ENCODE data around the gene STAT5A.
"Not testable (repeated sequence)": the region's sequence is repeated elsewhere in the genome, so short reads cannot be mapped to it uniquely, and the experiment has no call there.

STAT5A gene

GRCh38 chr17:42286411-42287221 lies 1.7 kb upstream of the STAT5A start:
- DNase-seq, result no peak

GRCh38 chr17:42287305-42287976 lies 857 bp upstream of the STAT5A start:
- no peak for DNase-seq

- DNase-seq, result no peak
Measured at GRCh38 chr17:42288803-42289610, 709 bp downstream of the STAT5A start.

- DNase-seq, result no peak
Measured at GRCh38 chr17:42289611-42290181, 1.4 kb downstream of the STAT5A start.

GRCh38 chr17:42290577-42290976 lies 2.3 kb downstream of the STAT5A start:
- DNase-seq, result no peak

- no peak for DNase-seq
Measured at GRCh38 chr17:42291129-42291528, 2.8 kb downstream of the STAT5A start.

GRCh38 chr17:42294469-42295398 lies 6.4 kb downstream of the STAT5A start:
- no peak for DNase-seq

GRCh38 chr17:42296012-42296411 lies 7.7 kb downstream of the STAT5A start:
- no peak for DNase-seq

GRCh38 chr17:42297775-42298174 lies 9.5 kb downstream of the STAT5A start:
- not testable (repeated sequence) for DNase-seq

GRCh38 chr17:42299361-42299760 lies 11.1 kb downstream of the STAT5A start:
- DNase-seq, result not testable (repeated sequence)

GRCh38 chr17:42299913-42300312 lies 11.6 kb downstream of the STAT5A start:
- DNase-seq, result not testable (repeated sequence)

GRCh38 chr17:42301022-42301421 lies 12.7 kb downstream of the STAT5A start:
- no peak for DNase-seq

GRCh38 chr17:42303694-42304093 lies 15.4 kb downstream of the STAT5A start:
- no peak for DNase-seq

GRCh38 chr17:42304187-42305030 lies 16.1 kb downstream of the STAT5A start:
- DNase-seq, result no peak

GRCh38 chr17:42305031-42305330 lies 16.7 kb downstream of the STAT5A start:
- DNase-seq, result not testable (repeated sequence)

GRCh38 chr17:42305543-42306384 lies 17.5 kb downstream of the STAT5A start:
- DNase-seq, result no peak

- DNase-seq, result no peak
Measured at GRCh38 chr17:42306385-42306667, 18.0 kb downstream of the STAT5A start.

- DNase-seq, result no peak
Measured at GRCh38 chr17:42307362-42307927, 19.1 kb downstream of the STAT5A start.

GRCh38 chr17:42308446-42308845 lies 20.1 kb downstream of the STAT5A start:
- no peak for DNase-seq

- DNase-seq, result no peak
Measured at GRCh38 chr17:42309142-42309541, 20.8 kb downstream of the STAT5A start.
